ENCODE results near the gene MATN3. TPM values are rescaled to one million over a fixed set of nuclear protein-coding genes. Genes with fewer than 3 reads are reported as not detected.

The MATN3 gene
- polyA plus RNA-seq, 1 of the 3 experiments (the other 2 are of a cell fraction) = 5.9 TPM

GRCh38 chr2:19973466-19973865 lies 39.0 kb downstream of the MATN3 start:
- Histone ChIP-seq H3K4me3 (ENCODE audit: low read depth in 2 of 2, low read length in 1 of 2) (no peak overlapping the region), H3F3A (replicated peaks; ENCODE audit: insufficient read depth) (no peaks in the 10 kb centered on the region), H3K79me2 (ENCODE audit: insufficient read depth) (peaks cover 3% of the 10 kb centered on the region; the same call in 1 of the 2 replicates), H3K4me1 (ENCODE audit: control insufficient read depth in 1 of 2, insufficient read depth in 2 of 2, low read depth in 1 of 2, low read length in 1 of 2) (peaks cover 0 to 4% of the 10 kb centered on the region in 2 experiments; a peak in 1 of 4 replicates), H3K9me2 (no peaks in the 10 kb centered on the region), H4K20me1 (ENCODE audit: insufficient read depth) (no peaks in the 10 kb centered on the region), H3K9ac (no peak overlapping the region), H3K4me2 (no peak overlapping the region), H3K36me3 (replicated peaks in 1 of 2; ENCODE audit: control insufficient read depth in 1 of 2, insufficient read depth in 2 of 2, low read length in 1 of 2) (peaks cover 68 to 77% of the 10 kb centered on the region in 2 experiments), H3K27me3 (ENCODE audit: insufficient read depth) (no peaks in the 10 kb centered on the region), H3K27ac (ENCODE audit: low read depth in 2 of 2, low read length in 1 of 2) (no peak overlapping the region), H3K9me3 (no peaks in the 10 kb centered on the region), H2AFZ (ENCODE audit: low read depth) (no peak overlapping the region)
- no peak for TF ChIP-seq MEF2A (IDR thresholded peaks at IDR 0.05; ENCODE audit: borderline replicate concordance, low read depth)
- no peak for DNase-seq
- 95% methylated on average over 8 of the region's 8 CpGs for WGBS (ENCODE audit: low lambda C conversion rate)
- ChIA-PET CTCF (interaction anchor here (0.9 to 1.3 kb wide), 2 partner anchors 18 to 42 kb away, joined by 3 to 6 read pairs; no protein-coding TSS in a partner anchor), POLR2A (no interaction called here)

GRCh38 chr2:19971691-19972090 lies 40.8 kb downstream of the MATN3 start:
- H3K9ac ChIP-seq = no peak overlapping the region

More at GRCh38 chr2:19971691-19972090, 40.8 kb downstream of the MATN3 start:
- CTCF ChIA-PET = interaction anchor here (0.8 kb wide), 1 partner anchor 16 kb away, joined by 3 read pairs; no protein-coding TSS in a partner anchor
- Histone ChIP-seq H3K9me2 (no peaks in the 10 kb centered on the region), H2AFZ (ENCODE audit: low read depth) (no peak overlapping the region), H3K4me1 (ENCODE audit: control insufficient read depth in 1 of 2, insufficient read depth in 2 of 2, low read depth in 1 of 2, low read length in 1 of 2) (peaks cover 0 to 4% of the 10 kb centered on the region in 2 experiments; a peak in 1 of 4 replicates), H3K4me3 (ENCODE audit: low read depth in 2 of 2, low read length in 1 of 2) (no peak overlapping the region), H3K4me2 (no peak overlapping the region), H4K20me1 (ENCODE audit: insufficient read depth) (no peaks in the 10 kb centered on the region), H3K36me3 (replicated peaks in 1 of 2; ENCODE audit: control insufficient read depth in 1 of 2, insufficient read depth in 2 of 2, low read length in 1 of 2) (peaks cover 60 to 78% of the 10 kb centered on the region in 2 experiments), H3F3A (replicated peaks; ENCODE audit: insufficient read depth) (no peaks in the 10 kb centered on the region), H3K27me3 (ENCODE audit: insufficient read depth) (no peaks in the 10 kb centered on the region), H3K79me2 (ENCODE audit: insufficient read depth) (peaks cover 3% of the 10 kb centered on the region; the same call in 1 of the 2 replicates), H3K27ac (ENCODE audit: low read depth in 2 of 2, low read length in 1 of 2) (no peak overlapping the region), H3K9me3 (no peaks in the 10 kb centered on the region)
- no peak for DNase-seq
- TF ChIP-seq FOSL2 (IDR thresholded peaks at IDR 0.05; ENCODE audit: borderline replicate concordance, low read depth) (no peak), IRF3 (IDR thresholded peaks at IDR 0.05; ENCODE audit: low read depth, low read length) (no peak), GABPA (IDR thresholded peaks at IDR 0.05; ENCODE audit: low read depth) (no peak), USF1 (IDR thresholded peaks at IDR 0.05; ENCODE audit: borderline replicate concordance, low read depth) (no peak), MAX (IDR thresholded peaks at IDR 0.05; ENCODE audit: low read depth) (no peak), TEAD4 (IDR thresholded peaks at IDR 0.05; ENCODE audit: borderline replicate concordance, insufficient read depth) (no peak), RCOR1 (IDR thresholded peaks at IDR 0.05; ENCODE audit: low read length) (no peak)
- POLR2A ChIA-PET = no interaction called here
- 97% methylated on average over 3 of the region's 3 CpGs for WGBS (ENCODE audit: low lambda C conversion rate)

Data from SK-N-SH (cell line).